ENCODE measurements around the gene TSC22D2. TPM values are rescaled to one million over a fixed set of nuclear protein-coding genes. Genes with fewer than 3 reads are reported as not detected.

TSC22D2 gene
- total RNA-seq, 1 experiment from 2014 or later = 26.5 TPM

DNA sequence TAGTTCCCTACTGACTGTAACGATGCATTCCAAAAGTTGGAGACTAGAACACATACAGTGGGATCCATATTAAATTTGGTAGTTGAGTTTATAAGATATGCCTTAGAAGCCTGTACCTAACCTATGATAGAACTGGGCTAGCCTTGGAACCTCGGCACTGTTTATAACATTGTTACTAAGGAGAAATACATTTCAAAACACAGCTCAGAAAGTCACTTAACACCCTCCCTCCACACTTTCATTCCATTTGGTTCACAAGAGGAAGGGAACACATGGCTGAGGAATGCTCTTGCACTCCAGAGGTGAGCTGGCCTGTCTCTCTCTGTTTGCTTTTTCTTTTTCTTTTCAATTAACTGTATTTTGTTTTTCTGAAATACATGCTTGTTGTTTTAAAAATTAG lies 48.7 kb upstream of the TSC22D2 start:
- TF ChIP-seq, protein P1, sequence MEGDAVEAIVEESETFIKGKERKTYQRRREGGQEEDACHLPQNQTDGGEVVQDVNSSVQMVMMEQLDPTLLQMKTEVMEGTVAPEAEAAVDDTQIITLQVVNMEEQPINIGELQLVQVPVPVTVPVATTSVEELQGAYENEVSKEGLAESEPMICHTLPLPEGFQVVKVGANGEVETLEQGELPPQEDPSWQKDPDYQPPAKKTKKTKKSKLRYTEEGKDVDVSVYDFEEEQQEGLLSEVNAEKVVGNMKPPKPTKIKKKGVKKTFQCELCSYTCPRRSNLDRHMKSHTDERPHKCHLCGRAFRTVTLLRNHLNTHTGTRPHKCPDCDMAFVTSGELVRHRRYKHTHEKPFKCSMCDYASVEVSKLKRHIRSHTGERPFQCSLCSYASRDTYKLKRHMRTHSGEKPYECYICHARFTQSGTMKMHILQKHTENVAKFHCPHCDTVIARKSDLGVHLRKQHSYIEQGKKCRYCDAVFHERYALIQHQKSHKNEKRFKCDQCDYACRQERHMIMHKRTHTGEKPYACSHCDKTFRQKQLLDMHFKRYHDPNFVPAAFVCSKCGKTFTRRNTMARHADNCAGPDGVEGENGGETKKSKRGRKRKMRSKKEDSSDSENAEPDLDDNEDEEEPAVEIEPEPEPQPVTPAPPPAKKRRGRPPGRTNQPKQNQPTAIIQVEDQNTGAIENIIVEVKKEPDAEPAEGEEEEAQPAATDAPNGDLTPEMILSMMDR (conservative IDR thresholded peaks at IDR 0.05) = no peak
- no peaks in the 10 kb centered on the region for H3K27me3 ChIP-seq (ENCODE audit: insufficient read depth, low read length)
- DNase-seq = no peak
- no peak overlapping the region for H3K4me3 Mint-ChIP-seq
- H3K18ac ChIP-seq (ENCODE audit: insufficient read length, low read depth, low read length) = no peak overlapping the region
- H3K27ac Mint-ChIP-seq = no peak overlapping the region
- no peaks in the 10 kb centered on the region for H3K27me3 Mint-ChIP-seq (ENCODE audit: low read depth)
- H2BK12ac ChIP-seq (ENCODE audit: insufficient read length, low read depth, low read length) = no peak overlapping the region
- H2BK120ac ChIP-seq (ENCODE audit: low read depth, low read length, poor library complexity, severe bottlenecking) = no peak overlapping the region
- H4K20me1 ChIP-seq (ENCODE audit: control insufficient read depth, insufficient read depth, insufficient read length) = no peaks in the 10 kb centered on the region
- H3K9me3 Mint-ChIP-seq = no peaks in the 10 kb centered on the region
- no peak overlapping the region for H3K27ac ChIP-seq (ENCODE audit: insufficient read length, low read depth, low read length)
- no peak overlapping the region for H2BK15ac ChIP-seq (ENCODE audit: low read depth, low read length)
- H3K9ac ChIP-seq (ENCODE audit: extremely low read depth, insufficient read length, low read length) = no peak overlapping the region
- H3K23me2 ChIP-seq (ENCODE audit: insufficient read length, low read depth, low read length, poor library complexity, severe bottlenecking) = no peaks in the 10 kb centered on the region
- WGBS (ENCODE audit: extremely low coverage, insufficient read length, low lambda C conversion rate) = no CpG with 5 or more reads among the region's 2 CpGs
- no peaks in the 10 kb centered on the region for H3K79me1 ChIP-seq (ENCODE audit: insufficient read depth, low read depth, low read length, poor library complexity, severe bottlenecking)
- no peak overlapping the region for H3K23ac ChIP-seq (ENCODE audit: insufficient read length, low read depth, low read length)
- no peak overlapping the region for H3K4ac ChIP-seq (ENCODE audit: low read depth, low read length)
- H3K36me3 Mint-ChIP-seq (ENCODE audit: insufficient read depth in 1 of 3, low read depth in 3 of 3) = no peaks in the 10 kb centered on the region
- no peak overlapping the region for H3T11ph ChIP-seq (ENCODE audit: low read length)
- peaks cover 13 to 15% of the 10 kb centered on the region in 2 experiments for H3K4me1 Mint-ChIP-seq
- no peak overlapping the region for H3K56ac ChIP-seq (ENCODE audit: insufficient read length, low read depth, low read length)
- H2BK20ac ChIP-seq (ENCODE audit: low read depth, low read length, poor library complexity, severe bottlenecking) = no peak overlapping the region
- H4K91ac ChIP-seq (ENCODE audit: insufficient read length, low read depth, low read length) = no peak overlapping the region
- no peak overlapping the region for H4K5ac ChIP-seq (ENCODE audit: insufficient read length, low read depth, low read length)
- H2BK5ac ChIP-seq (ENCODE audit: insufficient read length, low read length) = no peak overlapping the region
- H3K4me1 ChIP-seq (ENCODE audit: insufficient read depth, low read length) = 0 out of 2 replicates have a peak, but pooled peaks cover 2% of the 10 kb centered on the region
- no peaks in the 10 kb centered on the region for H3K79me2 ChIP-seq (ENCODE audit: insufficient read depth, low read length)
- no peak overlapping the region for H4K8ac ChIP-seq (replicated peaks; ENCODE audit: insufficient read length, low read depth, low read length)
- no peak overlapping the region for H3K4me2 ChIP-seq (ENCODE audit: insufficient read depth, insufficient read length, low read length)
- H3K9me3 ChIP-seq (ENCODE audit: control insufficient read depth, low read depth, low read length) = no peaks in the 10 kb centered on the region
- H3K14ac ChIP-seq (ENCODE audit: insufficient read depth, low read length) = no peak overlapping the region
- H2AK5ac ChIP-seq (ENCODE audit: insufficient read length, low read length) = no peak overlapping the region
- no peak overlapping the region for H2AFZ ChIP-seq (ENCODE audit: low read length)

All from H9 (cell line).